Stimulated activated CD4-positive, alpha-beta T cell treated with anti-CD3 and anti-CD28 coated beads, TNF-alpha, amount 100 ng/mL, for 4 hours (primary cell): ENCODE measurements around the gene ARL6IP6.

Experiments
- DNase-seq, 3 experiments: peaks; one replicate each; pipeline ENCODE4 v3.0.0-alpha.2; 2020; ENCODE audit warnings: low read depth in 3 of 3

The ARL6IP6 gene

GRCh38 chr2:152804687-152805408 is 86.4 kb downstream of the ARL6IP6 start:
- no peak for DNase-seq

GRCh38 chr2:152811916-152812315 is 93.5 kb downstream of the ARL6IP6 start:
- no peak for DNase-seq
